SK-N-SH treated with all-trans-retinoic acid at 6 μM for 48 hours (cell line): ENCODE measurements around the gene ITGB4.

Experiments used
- ARNTL ChIP-seq: fragments of 450-650 bp; formaldehyde crosslinking; IDR thresholded peaks from 2 replicates; pipeline ENCODE4 v1.5.0; 2020; ENCODE audit warnings: low read depth, mild to moderate bottlenecking, moderate library complexity, borderline replicate concordance
- PPARA ChIP-seq: fragments of 250-450 bp; sonication (Bioruptor Pico); IDR thresholded peaks from 2 replicates; pipeline ENCODE4 v1.5.0; 2020; ENCODE audit warnings: mild to moderate bottlenecking, borderline replicate concordance
- RARB ChIP-seq: fragments of 250-450 bp; sonication (Bioruptor Pico); IDR thresholded peaks from 2 replicates; pipeline ENCODE4 v1.8.0; 2021; ENCODE audit warnings: mild to moderate bottlenecking, moderate library complexity
- SNAI2 ChIP-seq: fragments of 250-450 bp; sonication (Bioruptor Pico); IDR thresholded peaks from 2 replicates; pipeline ENCODE4 v1.5.0; 2020; ENCODE audit warnings: mild to moderate bottlenecking, moderate library complexity
- TCF4 ChIP-seq: fragments of 250-450 bp; sonication (Bioruptor Pico); IDR thresholded peaks from 2 replicates; pipeline ENCODE4 v1.8.0; 2021; ENCODE audit warnings: mild to moderate bottlenecking, moderate library complexity, borderline replicate concordance
- ZFP30 ChIP-seq: fragments of 450-650 bp; formaldehyde crosslinking; IDR thresholded peaks from 2 replicates; pipeline ENCODE4 v1.5.0; 2022; ENCODE audit warnings: mild to moderate bottlenecking, moderate library complexity
- TF ChIP-seq, protein P1 (sequence below): fragments of 250-450 bp; sonication (Bioruptor Pico); IDR thresholded peaks from 2 replicates; pipeline ENCODE4 v1.5.1; 2020; ENCODE audit warnings: low read depth, mild to moderate bottlenecking, moderate library complexity
- TF ChIP-seq, protein P2 (sequence below): fragments of 250-450 bp; sonication (Bioruptor Pico); IDR thresholded peaks from 2 replicates; pipeline ENCODE4 v1.5.0; 2020; ENCODE audit warnings: mild to moderate bottlenecking, moderate library complexity

DNA sequence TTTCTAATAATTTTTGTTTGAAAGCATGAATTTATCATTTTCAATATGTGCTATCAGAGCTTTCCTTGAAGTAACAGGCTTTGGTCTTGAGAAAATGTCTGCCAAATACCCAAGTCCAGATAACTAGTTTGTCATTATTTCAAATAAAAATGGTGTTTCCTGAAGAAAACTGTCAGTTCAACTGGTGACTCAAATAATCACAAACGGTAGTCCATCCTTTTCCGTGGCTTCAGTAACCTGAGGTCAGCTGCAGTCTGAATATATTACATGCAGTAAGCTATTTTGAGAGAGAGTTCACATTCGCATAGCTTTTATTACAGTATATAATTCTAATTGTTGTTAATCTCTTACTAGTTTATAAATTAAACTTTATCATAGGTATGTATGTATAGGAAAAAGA lies 44.8 kb upstream of the ITGB4 start:
- TF ChIP-seq SNAI2 (CRISPR knock-in tag) (no peak), ARNTL (CRISPR knock-in tag) (no peak), TCF4 (CRISPR knock-in tag) (no peak), RARB (no peak), ZFP30 (CRISPR knock-in tag) (no peak), PPARA (CRISPR knock-in tag) (no peak)
- TF ChIP-seq, protein P1, sequence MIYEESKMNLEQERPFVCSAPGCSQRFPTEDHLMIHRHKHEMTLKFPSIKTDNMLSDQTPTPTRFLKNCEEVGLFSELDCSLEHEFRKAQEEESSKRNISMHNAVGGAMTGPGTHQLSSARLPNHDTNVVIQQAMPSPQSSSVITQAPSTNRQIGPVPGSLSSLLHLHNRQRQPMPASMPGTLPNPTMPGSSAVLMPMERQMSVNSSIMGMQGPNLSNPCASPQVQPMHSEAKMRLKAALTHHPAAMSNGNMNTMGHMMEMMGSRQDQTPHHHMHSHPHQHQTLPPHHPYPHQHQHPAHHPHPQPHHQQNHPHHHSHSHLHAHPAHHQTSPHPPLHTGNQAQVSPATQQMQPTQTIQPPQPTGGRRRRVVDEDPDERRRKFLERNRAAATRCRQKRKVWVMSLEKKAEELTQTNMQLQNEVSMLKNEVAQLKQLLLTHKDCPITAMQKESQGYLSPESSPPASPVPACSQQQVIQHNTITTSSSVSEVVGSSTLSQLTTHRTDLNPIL (CRISPR knock-in tag): no peak
- TF ChIP-seq, protein P2, sequence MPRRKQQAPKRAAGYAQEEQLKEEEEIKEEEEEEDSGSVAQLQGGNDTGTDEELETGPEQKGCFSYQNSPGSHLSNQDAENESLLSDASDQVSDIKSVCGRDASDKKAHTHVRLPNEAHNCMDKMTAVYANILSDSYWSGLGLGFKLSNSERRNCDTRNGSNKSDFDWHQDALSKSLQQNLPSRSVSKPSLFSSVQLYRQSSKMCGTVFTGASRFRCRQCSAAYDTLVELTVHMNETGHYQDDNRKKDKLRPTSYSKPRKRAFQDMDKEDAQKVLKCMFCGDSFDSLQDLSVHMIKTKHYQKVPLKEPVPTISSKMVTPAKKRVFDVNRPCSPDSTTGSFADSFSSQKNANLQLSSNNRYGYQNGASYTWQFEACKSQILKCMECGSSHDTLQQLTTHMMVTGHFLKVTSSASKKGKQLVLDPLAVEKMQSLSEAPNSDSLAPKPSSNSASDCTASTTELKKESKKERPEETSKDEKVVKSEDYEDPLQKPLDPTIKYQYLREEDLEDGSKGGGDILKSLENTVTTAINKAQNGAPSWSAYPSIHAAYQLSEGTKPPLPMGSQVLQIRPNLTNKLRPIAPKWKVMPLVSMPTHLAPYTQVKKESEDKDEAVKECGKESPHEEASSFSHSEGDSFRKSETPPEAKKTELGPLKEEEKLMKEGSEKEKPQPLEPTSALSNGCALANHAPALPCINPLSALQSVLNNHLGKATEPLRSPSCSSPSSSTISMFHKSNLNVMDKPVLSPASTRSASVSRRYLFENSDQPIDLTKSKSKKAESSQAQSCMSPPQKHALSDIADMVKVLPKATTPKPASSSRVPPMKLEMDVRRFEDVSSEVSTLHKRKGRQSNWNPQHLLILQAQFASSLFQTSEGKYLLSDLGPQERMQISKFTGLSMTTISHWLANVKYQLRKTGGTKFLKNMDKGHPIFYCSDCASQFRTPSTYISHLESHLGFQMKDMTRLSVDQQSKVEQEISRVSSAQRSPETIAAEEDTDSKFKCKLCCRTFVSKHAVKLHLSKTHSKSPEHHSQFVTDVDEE (CRISPR knock-in tag): no peak
